ENCODE measurements around the gene HAND1.
A peak's percentile ranks its signal among the peaks of the same experiment; 100 is the strongest.

HAND1 gene

GRCh38 chr5:154477382-154478223 is 424 bp downstream of the HAND1 start:
- no peak for DNase-seq

- no peak for DNase-seq
Observed at GRCh38 chr5:154476354-154477205, 1.4 kb downstream of the HAND1 start.

GRCh38 chr5:154475591-154476353 is 2.3 kb downstream of the HAND1 start:
- DNase-seq: no peak

- no peak for DNase-seq
Observed at GRCh38 chr5:154474396-154475334, 3.4 kb downstream of the HAND1 start.

GRCh38 chr5:154473581-154474283 is 4.3 kb downstream of the HAND1 start:
- no peak for DNase-seq

GRCh38 chr5:154472871-154473580 is 5.0 kb downstream of the HAND1 start:
- DNase-seq: no peak

- DNase-seq: no peak
Observed at GRCh38 chr5:154470947-154471870, 6.8 kb downstream of the HAND1 start.

GRCh38 chr5:154470137-154470536 is 7.9 kb downstream of the HAND1 start:
- DNase-seq: no peak

- peak; percentile 61 to 62 for DNase-seq
Observed at GRCh38 chr5:154467655-154468354, 10.2 kb downstream of the HAND1 start.

GRCh38 chr5:154466671-154467070 is 11.4 kb downstream of the HAND1 start:
- DNase-seq: no peak

- no peak for DNase-seq
Observed at GRCh38 chr5:154466147-154466546, 11.9 kb downstream of the HAND1 start.

- DNase-seq: peak in 1 of 2 donors; percentile 38
Observed at GRCh38 chr5:154465169-154465568, 12.9 kb downstream of the HAND1 start.

GRCh38 chr5:154464438-154464837 is 13.6 kb downstream of the HAND1 start:
- no peak for DNase-seq

GRCh38 chr5:154461531-154461930 is 16.5 kb downstream of the HAND1 start:
- DNase-seq: no peak

- no peak for DNase-seq
Observed at GRCh38 chr5:154460172-154460571, 17.9 kb downstream of the HAND1 start.

- no peak for DNase-seq
Observed at GRCh38 chr5:154459015-154459414, 19.0 kb downstream of the HAND1 start.

GRCh38 chr5:154456540-154456939 is 21.5 kb downstream of the HAND1 start:
- no peak for DNase-seq

GRCh38 chr5:154455585-154455984 is 22.4 kb downstream of the HAND1 start:
- no peak for DNase-seq

- DNase-seq: no peak
Observed at GRCh38 chr5:154451957-154452356, 26.1 kb downstream of the HAND1 start.

Data from CD4-positive, alpha-beta T cell treated with Interleukin-4 for 1 hour (primary cell).